ENCODE data around the gene BCL2L14.

GRCh38 chr12:12091977-12092663 is 21.4 kb downstream of the BCL2L14 start:
- TF ChIP-seq CTCF (IDR thresholded peaks at IDR 0.05) (no peak), POLR2A (IDR thresholded peaks at IDR 0.05) (no peak), EP300 (IDR thresholded peaks at IDR 0.05) (no peak)

All from suprapubic skin (tissue), 3 donors.